ENCODE data around the gene MLF1.

- TF ChIP-seq, protein P1, sequence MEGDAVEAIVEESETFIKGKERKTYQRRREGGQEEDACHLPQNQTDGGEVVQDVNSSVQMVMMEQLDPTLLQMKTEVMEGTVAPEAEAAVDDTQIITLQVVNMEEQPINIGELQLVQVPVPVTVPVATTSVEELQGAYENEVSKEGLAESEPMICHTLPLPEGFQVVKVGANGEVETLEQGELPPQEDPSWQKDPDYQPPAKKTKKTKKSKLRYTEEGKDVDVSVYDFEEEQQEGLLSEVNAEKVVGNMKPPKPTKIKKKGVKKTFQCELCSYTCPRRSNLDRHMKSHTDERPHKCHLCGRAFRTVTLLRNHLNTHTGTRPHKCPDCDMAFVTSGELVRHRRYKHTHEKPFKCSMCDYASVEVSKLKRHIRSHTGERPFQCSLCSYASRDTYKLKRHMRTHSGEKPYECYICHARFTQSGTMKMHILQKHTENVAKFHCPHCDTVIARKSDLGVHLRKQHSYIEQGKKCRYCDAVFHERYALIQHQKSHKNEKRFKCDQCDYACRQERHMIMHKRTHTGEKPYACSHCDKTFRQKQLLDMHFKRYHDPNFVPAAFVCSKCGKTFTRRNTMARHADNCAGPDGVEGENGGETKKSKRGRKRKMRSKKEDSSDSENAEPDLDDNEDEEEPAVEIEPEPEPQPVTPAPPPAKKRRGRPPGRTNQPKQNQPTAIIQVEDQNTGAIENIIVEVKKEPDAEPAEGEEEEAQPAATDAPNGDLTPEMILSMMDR (conservative IDR thresholded peaks at IDR 0.05; ENCODE audit: low read depth, low read length) = no peak
- TF ChIP-seq BHLHE40 (IDR thresholded peaks at IDR 0.05; ENCODE audit: low read depth, low read length) (no peak), RFX5 (IDR thresholded peaks at IDR 0.05; ENCODE audit: low read depth, low read length) (no peak), USF2 (IDR thresholded peaks at IDR 0.05; ENCODE audit: low read depth, low read length) (no peak), RAD21 (IDR thresholded peaks at IDR 0.05; ENCODE audit: low read length) (no peak), MAZ (IDR thresholded peaks at IDR 0.05; ENCODE audit: borderline replicate concordance, low read depth, low read length) (no peak), SMC3 (IDR thresholded peaks at IDR 0.05; ENCODE audit: low read depth, low read length) (no peak), CEBPB (IDR thresholded peaks at IDR 0.05; ENCODE audit: low read depth, low read length) (no peak), CHD1 (IDR thresholded peaks at IDR 0.05; ENCODE audit: low read depth, low read length) (no peak), POLR2A (IDR thresholded peaks at IDR 0.05; ENCODE audit: low read depth, low read length) (no peak), MAFK (IDR thresholded peaks at IDR 0.05; ENCODE audit: low read depth, low read length) (no peak), RCOR1 (IDR thresholded peaks at IDR 0.05; ENCODE audit: insufficient replicate concordance, low read length) (no peak), ELK1 (IDR thresholded peaks at IDR 0.05; ENCODE audit: borderline replicate concordance, low read depth, low read length) (no peak)
Observed at GRCh38 chr3:158540066-158540465, 30.9 kb upstream of the MLF1 start.
